CD4-positive, alpha-beta T cell treated with Interleukin-10 for 1 hour (primary cell): ENCODE results near the gene EGFL7.

Experiments used
- DNase-seq: peaks from one replicate; pipeline ENCODE4 v3.0.0-alpha.2; 2020

Gene EGFL7

GRCh38 chr9:136645352-136645902 lies 17.3 kb upstream of the EGFL7 start:
- no peak for DNase-seq

- no peak for DNase-seq
Measured at GRCh38 chr9:136645903-136646754, 16.6 kb upstream of the EGFL7 start.

GRCh38 chr9:136646827-136647711 lies 15.6 kb upstream of the EGFL7 start:
- DNase-seq, result no peak

GRCh38 chr9:136648751-136649150 lies 14.0 kb upstream of the EGFL7 start:
- no peak for DNase-seq

GRCh38 chr9:136650021-136650420 lies 12.7 kb upstream of the EGFL7 start:
- DNase-seq, result no peak

GRCh38 chr9:136650648-136651047 lies 12.1 kb upstream of the EGFL7 start:
- no peak for DNase-seq

GRCh38 chr9:136651860-136652259 lies 10.9 kb upstream of the EGFL7 start:
- DNase-seq, result no peak

- DNase-seq, result no peak
Measured at GRCh38 chr9:136653323-136654079, 9.2 kb upstream of the EGFL7 start.

GRCh38 chr9:136654820-136655535 lies 7.7 kb upstream of the EGFL7 start:
- no peak for DNase-seq

GRCh38 chr9:136655536-136656182 lies 7.1 kb upstream of the EGFL7 start:
- no peak for DNase-seq

GRCh38 chr9:136656183-136656738 lies 6.5 kb upstream of the EGFL7 start:
- no peak for DNase-seq

- no peak for DNase-seq
Measured at GRCh38 chr9:136656795-136657611, 5.7 kb upstream of the EGFL7 start.

GRCh38 chr9:136657974-136658848 lies 4.5 kb upstream of the EGFL7 start:
- no peak for DNase-seq

- peak; percentile 13 for DNase-seq
Measured at GRCh38 chr9:136658849-136659535, 3.7 kb upstream of the EGFL7 start.

GRCh38 chr9:136659861-136660784 lies 2.6 kb upstream of the EGFL7 start:
- no peak for DNase-seq

GRCh38 chr9:136660971-136661550 lies 1.7 kb upstream of the EGFL7 start:
- no peak for DNase-seq
